ENCODE measurements around the gene ST6GALNAC6.

DNA sequence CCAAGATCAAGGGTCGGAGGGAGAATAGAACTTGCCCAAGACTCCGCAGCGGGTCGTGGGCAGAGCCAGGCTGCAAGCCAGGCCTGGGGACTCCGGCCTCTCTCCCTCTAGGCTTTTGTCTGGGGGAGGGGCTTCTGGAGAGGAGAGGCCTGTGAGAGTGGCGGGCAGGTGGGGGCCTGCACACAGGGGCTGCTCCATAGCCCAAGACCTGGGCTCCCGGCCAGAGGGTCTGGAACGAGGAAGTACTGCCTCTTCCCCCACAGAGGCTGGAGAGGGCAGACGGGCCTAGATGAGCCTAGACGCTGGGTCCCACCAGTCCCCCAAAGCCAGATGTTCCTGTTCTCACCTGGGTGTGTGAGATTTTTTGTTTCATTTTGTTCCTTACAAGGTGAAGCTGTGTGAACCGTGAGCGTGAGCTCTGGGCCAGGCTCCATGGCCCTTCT lies 5.2 kb upstream of the ST6GALNAC6 start:
- TF ChIP-seq, protein P1, sequence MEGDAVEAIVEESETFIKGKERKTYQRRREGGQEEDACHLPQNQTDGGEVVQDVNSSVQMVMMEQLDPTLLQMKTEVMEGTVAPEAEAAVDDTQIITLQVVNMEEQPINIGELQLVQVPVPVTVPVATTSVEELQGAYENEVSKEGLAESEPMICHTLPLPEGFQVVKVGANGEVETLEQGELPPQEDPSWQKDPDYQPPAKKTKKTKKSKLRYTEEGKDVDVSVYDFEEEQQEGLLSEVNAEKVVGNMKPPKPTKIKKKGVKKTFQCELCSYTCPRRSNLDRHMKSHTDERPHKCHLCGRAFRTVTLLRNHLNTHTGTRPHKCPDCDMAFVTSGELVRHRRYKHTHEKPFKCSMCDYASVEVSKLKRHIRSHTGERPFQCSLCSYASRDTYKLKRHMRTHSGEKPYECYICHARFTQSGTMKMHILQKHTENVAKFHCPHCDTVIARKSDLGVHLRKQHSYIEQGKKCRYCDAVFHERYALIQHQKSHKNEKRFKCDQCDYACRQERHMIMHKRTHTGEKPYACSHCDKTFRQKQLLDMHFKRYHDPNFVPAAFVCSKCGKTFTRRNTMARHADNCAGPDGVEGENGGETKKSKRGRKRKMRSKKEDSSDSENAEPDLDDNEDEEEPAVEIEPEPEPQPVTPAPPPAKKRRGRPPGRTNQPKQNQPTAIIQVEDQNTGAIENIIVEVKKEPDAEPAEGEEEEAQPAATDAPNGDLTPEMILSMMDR (IDR thresholded peaks at IDR 0.05; ENCODE audit: low read depth, low read length, missing input control), result no peak
- TF ChIP-seq EGR1 (IDR thresholded peaks at IDR 0.05; ENCODE audit: low read depth in 2 of 2) (no peak), GABPA (IDR thresholded peaks at IDR 0.05 in 1 of 2, conservative IDR thresholded peaks at IDR 0.05 in 1 of 2) (no peak), RXRA (IDR thresholded peaks at IDR 0.05) (no peak), NR2F2 (IDR thresholded peaks at IDR 0.05) (no peak)
- TF ChIP-seq, protein P2, sequence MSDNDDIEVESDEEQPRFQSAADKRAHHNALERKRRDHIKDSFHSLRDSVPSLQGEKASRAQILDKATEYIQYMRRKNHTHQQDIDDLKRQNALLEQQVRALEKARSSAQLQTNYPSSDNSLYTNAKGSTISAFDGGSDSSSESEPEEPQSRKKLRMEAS (IDR thresholded peaks at IDR 0.05), result no peak
- TF ChIP-seq, protein P3, sequence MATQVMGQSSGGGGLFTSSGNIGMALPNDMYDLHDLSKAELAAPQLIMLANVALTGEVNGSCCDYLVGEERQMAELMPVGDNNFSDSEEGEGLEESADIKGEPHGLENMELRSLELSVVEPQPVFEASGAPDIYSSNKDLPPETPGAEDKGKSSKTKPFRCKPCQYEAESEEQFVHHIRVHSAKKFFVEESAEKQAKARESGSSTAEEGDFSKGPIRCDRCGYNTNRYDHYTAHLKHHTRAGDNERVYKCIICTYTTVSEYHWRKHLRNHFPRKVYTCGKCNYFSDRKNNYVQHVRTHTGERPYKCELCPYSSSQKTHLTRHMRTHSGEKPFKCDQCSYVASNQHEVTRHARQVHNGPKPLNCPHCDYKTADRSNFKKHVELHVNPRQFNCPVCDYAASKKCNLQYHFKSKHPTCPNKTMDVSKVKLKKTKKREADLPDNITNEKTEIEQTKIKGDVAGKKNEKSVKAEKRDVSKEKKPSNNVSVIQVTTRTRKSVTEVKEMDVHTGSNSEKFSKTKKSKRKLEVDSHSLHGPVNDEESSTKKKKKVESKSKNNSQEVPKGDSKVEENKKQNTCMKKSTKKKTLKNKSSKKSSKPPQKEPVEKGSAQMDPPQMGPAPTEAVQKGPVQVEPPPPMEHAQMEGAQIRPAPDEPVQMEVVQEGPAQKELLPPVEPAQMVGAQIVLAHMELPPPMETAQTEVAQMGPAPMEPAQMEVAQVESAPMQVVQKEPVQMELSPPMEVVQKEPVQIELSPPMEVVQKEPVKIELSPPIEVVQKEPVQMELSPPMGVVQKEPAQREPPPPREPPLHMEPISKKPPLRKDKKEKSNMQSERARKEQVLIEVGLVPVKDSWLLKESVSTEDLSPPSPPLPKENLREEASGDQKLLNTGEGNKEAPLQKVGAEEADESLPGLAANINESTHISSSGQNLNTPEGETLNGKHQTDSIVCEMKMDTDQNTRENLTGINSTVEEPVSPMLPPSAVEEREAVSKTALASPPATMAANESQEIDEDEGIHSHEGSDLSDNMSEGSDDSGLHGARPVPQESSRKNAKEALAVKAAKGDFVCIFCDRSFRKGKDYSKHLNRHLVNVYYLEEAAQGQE (IDR thresholded peaks at IDR 0.05), result no peak
